ENCODE results near the gene NAP1L2.
"Not testable (repeated sequence)": the region's sequence is repeated elsewhere in the genome, so short reads cannot be mapped to it uniquely, and the experiment has no call there.

NAP1L2 gene

GRCh38 chrX:73214426-73215094 is at the start of gene NAP1L2:
NAP1L2 (minus strand) TSS chrX:73214851; CDS start chrX:73214492, 359 bp downstream.
- peak; percentile 26 for DNase-seq

- DNase-seq, result no peak
Observed at GRCh38 chrX:73262991-73263390, 48.3 kb upstream of the NAP1L2 start.

GRCh38 chrX:73239242-73239641 is 24.6 kb upstream of the NAP1L2 start:
- no peak for DNase-seq

- DNase-seq, result no peak
Observed at GRCh38 chrX:73217621-73218020, 3.0 kb upstream of the NAP1L2 start.

- DNase-seq, result no peak
Observed at GRCh38 chrX:73215246-73215645, 595 bp upstream of the NAP1L2 start.

GRCh38 chrX:73213734-73214425 is 771 bp downstream of the NAP1L2 start:
- peak; percentile 30 for DNase-seq

- no peak for DNase-seq
Observed at GRCh38 chrX:73206366-73206765, 8.3 kb downstream of the NAP1L2 start.

- no peak for DNase-seq
Observed at GRCh38 chrX:73182502-73183114, 32.0 kb downstream of the NAP1L2 start.

- DNase-seq, result not testable (repeated sequence)
Observed at GRCh38 chrX:73168945-73169344, 45.7 kb downstream of the NAP1L2 start.
